Measurements from ENCODE around the gene RRM1. TPM values are rescaled to one million over a fixed set of nuclear protein-coding genes. Genes with fewer than 3 reads are reported as not detected.

The RRM1 gene
- total and polyA plus RNA-seq, 2 of the 13 experiments (the other 11 are each of a cell fraction or from before 2014, with no cell fraction given), result 17.3 to 108 TPM

DNA sequence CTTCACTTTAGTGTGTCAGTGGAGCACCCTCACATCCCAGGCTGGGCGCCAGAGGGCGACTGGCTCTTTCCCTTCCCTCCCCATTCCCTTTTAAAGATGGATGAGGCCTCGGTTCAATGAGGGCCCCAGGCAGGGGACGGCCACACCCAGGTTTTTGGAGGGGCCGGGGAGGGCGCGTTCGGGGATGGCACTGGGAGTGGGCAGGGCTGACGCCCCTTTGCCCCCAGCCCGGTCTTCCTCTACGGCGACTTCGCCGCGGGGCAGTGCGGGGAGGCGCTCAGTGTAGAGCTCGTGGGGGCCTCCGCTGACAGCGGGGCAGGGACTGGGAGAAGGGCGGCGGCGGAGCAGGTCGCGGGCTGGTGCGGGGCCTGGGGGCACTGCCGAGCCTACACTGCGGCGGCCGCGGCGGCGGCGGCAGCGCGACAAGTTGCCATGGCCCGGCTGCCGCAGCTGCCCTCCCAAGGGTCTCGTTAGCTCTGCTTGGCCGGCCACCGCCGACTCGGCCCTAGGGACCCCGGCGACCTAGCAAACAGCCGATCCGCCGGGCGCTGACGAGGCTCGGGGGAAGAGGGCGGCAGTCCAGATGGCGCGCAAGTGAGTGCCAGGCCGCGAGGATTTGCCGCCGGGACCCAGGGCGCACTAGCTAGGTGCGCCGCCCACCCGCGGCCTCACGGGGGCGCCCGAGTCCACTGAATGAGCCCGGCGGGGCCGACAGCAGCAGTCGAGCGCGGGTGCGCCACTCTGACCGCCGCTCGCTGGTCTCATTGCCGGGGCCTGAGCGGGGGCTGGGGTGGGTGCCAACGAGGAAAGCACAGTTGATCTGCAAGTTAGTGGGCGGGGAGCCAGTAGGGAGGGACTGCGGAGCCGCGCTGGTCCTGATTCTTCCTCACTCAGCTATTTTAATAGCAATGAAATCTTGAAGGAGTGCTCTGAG lies 92.7 kb downstream of the RRM1 start (continued):
- TF ChIP-seq, protein P1, sequence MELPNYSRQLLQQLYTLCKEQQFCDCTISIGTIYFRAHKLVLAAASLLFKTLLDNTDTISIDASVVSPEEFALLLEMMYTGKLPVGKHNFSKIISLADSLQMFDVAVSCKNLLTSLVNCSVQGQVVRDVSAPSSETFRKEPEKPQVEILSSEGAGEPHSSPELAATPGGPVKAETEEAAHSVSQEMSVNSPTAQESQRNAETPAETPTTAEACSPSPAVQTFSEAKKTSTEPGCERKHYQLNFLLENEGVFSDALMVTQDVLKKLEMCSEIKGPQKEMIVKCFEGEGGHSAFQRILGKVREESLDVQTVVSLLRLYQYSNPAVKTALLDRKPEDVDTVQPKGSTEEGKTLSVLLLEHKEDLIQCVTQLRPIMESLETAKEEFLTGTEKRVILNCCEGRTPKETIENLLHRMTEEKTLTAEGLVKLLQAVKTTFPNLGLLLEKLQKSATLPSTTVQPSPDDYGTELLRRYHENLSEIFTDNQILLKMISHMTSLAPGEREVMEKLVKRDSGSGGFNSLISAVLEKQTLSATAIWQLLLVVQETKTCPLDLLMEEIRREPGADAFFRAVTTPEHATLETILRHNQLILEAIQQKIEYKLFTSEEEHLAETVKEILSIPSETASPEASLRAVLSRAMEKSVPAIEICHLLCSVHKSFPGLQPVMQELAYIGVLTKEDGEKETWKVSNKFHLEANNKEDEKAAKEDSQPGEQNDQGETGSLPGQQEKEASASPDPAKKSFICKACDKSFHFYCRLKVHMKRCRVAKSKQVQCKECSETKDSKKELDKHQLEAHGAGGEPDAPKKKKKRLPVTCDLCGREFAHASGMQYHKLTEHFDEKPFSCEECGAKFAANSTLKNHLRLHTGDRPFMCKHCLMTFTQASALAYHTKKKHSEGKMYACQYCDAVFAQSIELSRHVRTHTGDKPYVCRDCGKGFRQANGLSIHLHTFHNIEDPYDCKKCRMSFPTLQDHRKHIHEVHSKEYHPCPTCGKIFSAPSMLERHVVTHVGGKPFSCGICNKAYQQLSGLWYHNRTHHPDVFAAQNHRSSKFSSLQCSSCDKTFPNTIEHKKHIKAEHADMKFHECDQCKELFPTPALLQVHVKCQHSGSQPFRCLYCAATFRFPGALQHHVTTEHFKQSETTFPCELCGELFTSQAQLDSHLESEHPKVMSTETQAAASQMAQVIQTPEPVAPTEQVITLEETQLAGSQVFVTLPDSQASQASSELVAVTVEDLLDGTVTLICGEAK (IDR thresholded peaks at IDR 0.05), result no peak
- TF ChIP-seq, protein P1 (CRISPR knock-in tag; IDR thresholded peaks at IDR 0.05), result no peak
- no peak for TF ChIP-seq ZNF737 (CRISPR knock-in tag; IDR thresholded peaks at IDR 0.05; ENCODE audit: borderline replicate concordance)
- 0 out of 2 replicates have a peak, but pooled peaks have one; percentile 25 for TF ChIP-seq JUND (CRISPR knock-in tag; IDR thresholded peaks at IDR 0.05)
- TF ChIP-seq, protein P2, sequence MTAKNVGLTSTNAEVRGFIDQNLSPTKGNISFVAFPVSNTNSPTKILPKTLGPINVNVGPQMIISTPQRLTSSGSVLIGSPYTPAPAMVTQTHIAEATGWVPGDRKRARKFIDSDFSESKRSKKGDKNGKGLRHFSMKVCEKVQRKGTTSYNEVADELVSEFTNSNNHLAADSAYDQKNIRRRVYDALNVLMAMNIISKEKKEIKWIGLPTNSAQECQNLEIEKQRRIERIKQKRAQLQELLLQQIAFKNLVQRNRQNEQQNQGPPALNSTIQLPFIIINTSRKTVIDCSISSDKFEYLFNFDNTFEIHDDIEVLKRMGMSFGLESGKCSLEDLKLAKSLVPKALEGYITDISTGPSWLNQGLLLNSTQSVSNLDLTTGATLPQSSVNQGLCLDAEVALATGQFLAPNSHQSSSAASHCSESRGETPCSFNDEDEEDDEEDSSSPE (CRISPR knock-in tag; IDR thresholded peaks at IDR 0.05), result peak; percentile 37; the same call in 1 of the 2 replicates
- TF ChIP-seq KDM3A (CRISPR knock-in tag; IDR thresholded peaks at IDR 0.05; ENCODE audit: low read depth), result 0 out of 2 replicates have a peak, but pooled peaks have one; percentile 40
- TF ChIP-seq, protein P3, sequence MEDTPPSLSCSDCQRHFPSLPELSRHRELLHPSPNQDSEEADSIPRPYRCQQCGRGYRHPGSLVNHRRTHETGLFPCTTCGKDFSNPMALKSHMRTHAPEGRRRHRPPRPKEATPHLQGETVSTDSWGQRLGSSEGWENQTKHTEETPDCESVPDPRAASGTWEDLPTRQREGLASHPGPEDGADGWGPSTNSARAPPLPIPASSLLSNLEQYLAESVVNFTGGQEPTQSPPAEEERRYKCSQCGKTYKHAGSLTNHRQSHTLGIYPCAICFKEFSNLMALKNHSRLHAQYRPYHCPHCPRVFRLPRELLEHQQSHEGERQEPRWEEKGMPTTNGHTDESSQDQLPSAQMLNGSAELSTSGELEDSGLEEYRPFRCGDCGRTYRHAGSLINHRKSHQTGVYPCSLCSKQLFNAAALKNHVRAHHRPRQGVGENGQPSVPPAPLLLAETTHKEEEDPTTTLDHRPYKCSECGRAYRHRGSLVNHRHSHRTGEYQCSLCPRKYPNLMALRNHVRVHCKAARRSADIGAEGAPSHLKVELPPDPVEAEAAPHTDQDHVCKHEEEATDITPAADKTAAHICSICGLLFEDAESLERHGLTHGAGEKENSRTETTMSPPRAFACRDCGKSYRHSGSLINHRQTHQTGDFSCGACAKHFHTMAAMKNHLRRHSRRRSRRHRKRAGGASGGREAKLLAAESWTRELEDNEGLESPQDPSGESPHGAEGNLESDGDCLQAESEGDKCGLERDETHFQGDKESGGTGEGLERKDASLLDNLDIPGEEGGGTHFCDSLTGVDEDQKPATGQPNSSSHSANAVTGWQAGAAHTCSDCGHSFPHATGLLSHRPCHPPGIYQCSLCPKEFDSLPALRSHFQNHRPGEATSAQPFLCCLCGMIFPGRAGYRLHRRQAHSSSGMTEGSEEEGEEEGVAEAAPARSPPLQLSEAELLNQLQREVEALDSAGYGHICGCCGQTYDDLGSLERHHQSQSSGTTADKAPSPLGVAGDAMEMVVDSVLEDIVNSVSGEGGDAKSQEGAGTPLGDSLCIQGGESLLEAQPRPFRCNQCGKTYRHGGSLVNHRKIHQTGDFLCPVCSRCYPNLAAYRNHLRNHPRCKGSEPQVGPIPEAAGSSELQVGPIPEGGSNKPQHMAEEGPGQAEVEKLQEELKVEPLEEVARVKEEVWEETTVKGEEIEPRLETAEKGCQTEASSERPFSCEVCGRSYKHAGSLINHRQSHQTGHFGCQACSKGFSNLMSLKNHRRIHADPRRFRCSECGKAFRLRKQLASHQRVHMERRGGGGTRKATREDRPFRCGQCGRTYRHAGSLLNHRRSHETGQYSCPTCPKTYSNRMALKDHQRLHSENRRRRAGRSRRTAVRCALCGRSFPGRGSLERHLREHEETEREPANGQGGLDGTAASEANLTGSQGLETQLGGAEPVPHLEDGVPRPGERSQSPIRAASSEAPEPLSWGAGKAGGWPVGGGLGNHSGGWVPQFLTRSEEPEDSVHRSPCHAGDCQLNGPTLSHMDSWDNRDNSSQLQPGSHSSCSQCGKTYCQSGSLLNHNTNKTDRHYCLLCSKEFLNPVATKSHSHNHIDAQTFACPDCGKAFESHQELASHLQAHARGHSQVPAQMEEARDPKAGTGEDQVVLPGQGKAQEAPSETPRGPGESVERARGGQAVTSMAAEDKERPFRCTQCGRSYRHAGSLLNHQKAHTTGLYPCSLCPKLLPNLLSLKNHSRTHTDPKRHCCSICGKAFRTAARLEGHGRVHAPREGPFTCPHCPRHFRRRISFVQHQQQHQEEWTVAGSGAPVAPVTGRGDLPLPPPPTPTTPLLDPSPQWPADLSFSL (CRISPR knock-in tag; IDR thresholded peaks at IDR 0.05), result no peak
- TF ChIP-seq EEA1 (CRISPR knock-in tag; IDR thresholded peaks at IDR 0.05; ENCODE audit: borderline replicate concordance), result peak; percentile 79; the same call in 1 of the 2 replicates
- TF ChIP-seq KDM2A (CRISPR knock-in tag; IDR thresholded peaks at IDR 0.05; ENCODE audit: borderline replicate concordance, low read depth), result peak; percentile 76

All from HepG2 (cell line).